IMR-90 (cell line): ENCODE measurements around the gene DGKB. TPM values are rescaled to one million over a fixed set of nuclear protein-coding genes. Genes with fewer than 3 reads are reported as not detected.

Source experiments
- ATAC-seq: fragments of 200-7000 bp; cut with Tn5 transposase; 2 replicates; pipeline ENCODE4 v1.9.1; 2020; ENCODE audit warnings: low read depth, mild to moderate bottlenecking, moderate library complexity
- BruUV-seq: library from RNA; stranded (reverse); fragments of 400-500 nt; replicated peaks from 2 replicates; lab custom pipeline; 2021; lab: Mats Ljungman, UMichigan
- CTCF ChIA-PET: fragments of 300-600 bp; formaldehyde crosslinking; extraction: SDS; loops from one replicate; lab custom pipeline; 2021; ENCODE audit warnings: antibody characterized with exemption; lab: Yijun Ruan, JAX
- POLR2A ChIA-PET: fragments of 300-600 bp; sonication (Branson Sonifier 250); formaldehyde crosslinking; loops from one replicate; lab custom pipeline; 2022; ENCODE audit warnings: antibody characterized with exemption; ENCODE audit not compliant: unreplicated experiment; lab: Charles Lee
- DNase-seq: peaks from one replicate; pipeline ENCODE4 v3.0.0; 2013
- H2AFZ ChIP-seq: replicated peaks from 2 replicates; pipeline ENCODE3; 2013; ENCODE audit warnings: low read length, mild to moderate bottlenecking; ENCODE audit not compliant: poor library complexity
- H2AK5ac ChIP-seq: 2 replicates; pipeline ENCODE4 v1.6.1; 2013; ENCODE audit warnings: low read depth, low read length, inconsistent platforms
- H2AK9ac ChIP-seq: replicated peaks from 2 replicates; pipeline ENCODE3; 2013; ENCODE audit warnings: mild to moderate bottlenecking, low read depth, low read length, moderate library complexity; ENCODE audit not compliant: poor library complexity
- H2BK120ac ChIP-seq: 2 replicates; pipeline ENCODE4 v1.6.1; 2013; ENCODE audit warnings: low read depth, low read length, inconsistent platforms
- H2BK15ac ChIP-seq: 3 replicates; pipeline ENCODE4 v1.6.1; 2013; ENCODE audit warnings: low read depth, low read length, inconsistent platforms
- H2BK20ac ChIP-seq: 2 replicates; pipeline ENCODE4 v1.6.1; 2013; ENCODE audit warnings: low read depth, mild to moderate bottlenecking, inconsistent platforms, low read length, moderate library complexity
- H2BK5ac ChIP-seq: 2 replicates; pipeline ENCODE4 v1.6.1; 2013; ENCODE audit warnings: mild to moderate bottlenecking, low read depth, low read length, inconsistent platforms; ENCODE audit not compliant: poor library complexity, severe bottlenecking
- H3K14ac ChIP-seq: replicated peaks from 2 replicates; pipeline ENCODE4 v1.6.1; 2013; ENCODE audit warnings: low read depth, low read length, inconsistent platforms
- H3K18ac ChIP-seq: 2 replicates; pipeline ENCODE4 v1.6.1; 2013; ENCODE audit warnings: low read depth, low read length, control low read depth
- H3K23ac ChIP-seq: 2 replicates; pipeline ENCODE4 v1.6.1; 2013; ENCODE audit warnings: low read depth, low read length, inconsistent platforms
- H3K27ac ChIP-seq: 2 replicates; pipeline ENCODE4 v1.5.1; 2013; ENCODE audit warnings: mild to moderate bottlenecking, control low read depth, low read length; ENCODE audit not compliant: insufficient read depth
- H3K27me3 ChIP-seq: 2 replicates; pipeline ENCODE4 v1.6.1; 2013; ENCODE audit warnings: low read length; ENCODE audit not compliant: control insufficient read depth, insufficient read depth
- H3K36me3 ChIP-seq: 2 replicates; pipeline ENCODE4 v1.6.1; 2013; ENCODE audit warnings: low read length, mixed read lengths; ENCODE audit not compliant: control insufficient read depth, insufficient read depth
- H3K4ac ChIP-seq: 2 replicates; pipeline ENCODE4 v1.6.1; 2013; ENCODE audit warnings: low read depth, low read length, inconsistent platforms
- H3K4me1 ChIP-seq: 2 replicates; pipeline ENCODE4 v1.6.1; 2013; ENCODE audit warnings: low read length, mixed read lengths; ENCODE audit not compliant: control insufficient read depth, insufficient read depth
- H3K4me2 ChIP-seq: 2 replicates; pipeline ENCODE4 v1.6.1; 2013; ENCODE audit warnings: low read depth, mild to moderate bottlenecking, control low read depth, low read length, moderate library complexity
- H3K4me3 ChIP-seq: 2 replicates; pipeline ENCODE4 v1.5.1; 2013; ENCODE audit warnings: low read depth, mild to moderate bottlenecking, control low read depth, low read length, moderate library complexity; ENCODE audit not compliant: insufficient read depth
- H3K56ac ChIP-seq: 2 replicates; pipeline ENCODE4 v1.6.1; 2013; ENCODE audit warnings: low read length, inconsistent platforms; ENCODE audit not compliant: insufficient read depth; ENCODE audit errors: extremely low read depth
- H3K79me1 ChIP-seq, 2 experiments: 2 replicates each; pipeline ENCODE4 v1.6.1; 2013; ENCODE audit warnings: low read length in 2 of 2, inconsistent platforms in 1 of 2, low read depth in 1 of 2
- H3K9ac ChIP-seq: 2 replicates; pipeline ENCODE4 v1.6.1; 2013; ENCODE audit warnings: low read depth, low read length, control low read depth
- H3K9me1 ChIP-seq: 2 replicates; pipeline ENCODE4 v1.6.1; 2013; ENCODE audit warnings: low read length, inconsistent platforms; ENCODE audit not compliant: insufficient read depth
- H3K9me3 ChIP-seq: 2 replicates; pipeline ENCODE4 v1.6.1; 2013; ENCODE audit warnings: low read length; ENCODE audit not compliant: control insufficient read depth, insufficient read depth
- H4K20me1 ChIP-seq: 2 replicates; pipeline ENCODE4 v1.6.1; 2013; ENCODE audit warnings: low read length, inconsistent platforms; ENCODE audit not compliant: insufficient read depth
- H4K5ac ChIP-seq: 2 replicates; pipeline ENCODE4 v1.6.1; 2013; ENCODE audit warnings: mild to moderate bottlenecking, low read depth, low read length, control low read depth
- H4K8ac ChIP-seq, 2 experiments: 2 replicates each; pipeline ENCODE4 v1.6.1; 2013; ENCODE audit warnings: low read depth in 2 of 2, low read length in 2 of 2, control low read depth in 1 of 2, inconsistent platforms in 1 of 2
- H4K91ac ChIP-seq: 2 replicates; pipeline ENCODE4 v1.6.1; 2013; ENCODE audit warnings: low read depth, low read length, inconsistent platforms; ENCODE audit not compliant: insufficient read depth
- MXI1 ChIP-seq: IDR thresholded peaks from 2 replicates; pipeline ENCODE4 v1.6.1; 2012; ENCODE audit warnings: low read depth, mild to moderate bottlenecking, low read length, moderate library complexity, borderline replicate concordance
- RFX5 ChIP-seq: IDR thresholded peaks from 2 replicates; pipeline ENCODE4 v1.8.0; 2012; ENCODE audit warnings: low read depth, mild to moderate bottlenecking, low read length, moderate library complexity
- dilution Hi-C: fragments of 300-500 bp; cut with HindIII; formaldehyde crosslinking; loops from one replicate; pipeline ENCODE4 v1.14.3; 2018; ENCODE audit warnings: low sequenced_read_pairs; ENCODE audit not compliant: unreplicated experiment
- in situ Hi-C: fragments of 300-500 bp; cut with MboI; formaldehyde crosslinking; loops from 3 replicates; pipeline ENCODE4 v1.14.3; 2019; ENCODE audit warnings: low sequenced_read_pairs, inconsistent platforms, mixed read lengths
- intact Hi-C: fragments of 100-400 bp; cut with micrococcal nuclease; formaldehyde crosslinking; loops from 2 replicates; pipeline ENCODE4 v1.10.0; 2022
- polyA plus RNA-seq, 3 experiments: library from polyadenylated mRNA; depleted of rRNA; stranded (reverse); fragments of >200 nt; gene quantifications; 2 replicates each; pipeline ENCODE4 v1.2.3, GENCODE V29; 2012; ENCODE audit warnings: low replicate concordance in 1 of 3
- total RNA-seq: library from RNA; depleted of rRNA; stranded (reverse); fragments of >200 nt; gene quantifications from 2 replicates; pipeline ENCODE4 v1.2.3, GENCODE V29; 2012

The DGKB gene
- total and polyA plus RNA-seq, 2 of the 4 experiments (the other 2 are of a cell fraction) = not detected

- H2BK120ac ChIP-seq = no peak overlapping the region
- no peaks in the 10 kb centered on the region for H3K4me1 ChIP-seq
- no peak overlapping the region for H3K18ac ChIP-seq
- ATAC-seq (no peak), DNase-seq (no peak)
- H3K56ac ChIP-seq = no peak overlapping the region
- H4K91ac ChIP-seq = no peak overlapping the region
- no peak overlapping the region for H2AK9ac ChIP-seq
- H2BK5ac ChIP-seq = no peak overlapping the region
- no peak overlapping the region for H3K27ac ChIP-seq
- H3K14ac ChIP-seq = no peak overlapping the region
- no peaks in the 10 kb centered on the region for H3K27me3 ChIP-seq
- H3K4ac ChIP-seq = no peak overlapping the region
- H4K5ac ChIP-seq = no peak overlapping the region
- ChIA-PET POLR2A (no interaction called here), CTCF (no interaction called here)
- no peak for TF ChIP-seq RFX5
- no peak for TF ChIP-seq MXI1
- H2AK5ac ChIP-seq = no peak overlapping the region
- H2AFZ ChIP-seq = no peak overlapping the region
- intact Hi-C loops (no loop called here), in situ Hi-C loops (no loop called here), dilution Hi-C loops (no loop called here)
- H3K9me3 ChIP-seq = no peaks in the 10 kb centered on the region
- H3K23ac ChIP-seq = no peak overlapping the region
- no peaks in the 10 kb centered on the region for H3K79me1 ChIP-seq
- H2BK15ac ChIP-seq = no peak overlapping the region
- no peak overlapping the region for H2BK20ac ChIP-seq
- BruUV-seq = no TSS peak
- H4K20me1 ChIP-seq = no peaks in the 10 kb centered on the region
- H3K9me1 ChIP-seq = no peaks in the 10 kb centered on the region
- no peak overlapping the region for H3K4me3 ChIP-seq
- no peak overlapping the region for H3K9ac ChIP-seq
- H3K36me3 ChIP-seq = no peaks in the 10 kb centered on the region
- no peak overlapping the region for H3K4me2 ChIP-seq
- no peak overlapping the region for H4K8ac ChIP-seq
These were observed 504.0 kb downstream of the DGKB start for GRCh38 chr7:14398526-14398925.
